ENCODE measurements around the gene SYCN. TPM values are rescaled to one million over a fixed set of nuclear protein-coding genes. Genes with fewer than 3 reads are reported as not detected.
"Not testable (repeated sequence)": the region's sequence is repeated elsewhere in the genome, so short reads cannot be mapped to it uniquely, and the experiment has no call there.

Gene SYCN
- total RNA-seq, 4 donors from 2014 or later: not detected

- intact Hi-C loops (cut with DNase I; ENCODE audit: low total_unique reads): no loop called here
- DNase-seq (ENCODE audit: low spot score in 2 of 2): no peak
- WGBS, 2 donors: 70 to 74% methylated on average over 9 to 13 of the region's 13 CpGs
- no peak within 1 kb of the TSS for H3K4me3 ChIP-seq (ENCODE audit: low read depth, poor library complexity, severe bottlenecking)
- TF ChIP-seq CTCF (IDR thresholded peaks at IDR 0.05): no peak
- TF ChIP-seq POLR2A (IDR thresholded peaks at IDR 0.05): no peak
These were observed 44.7 kb upstream of the SYCN start, which contains the start of gene IFNL4 for GRCh38 chr19:39248806-39249205. IFNL4 (minus strand) TSS chr19:39248856.

- TF ChIP-seq CTCF (IDR thresholded peaks at IDR 0.05): no peak
- no peak for TF ChIP-seq POLR2A (IDR thresholded peaks at IDR 0.05)
- 30 to 31% methylated on average over 8 to 31 of the region's 92 CpGs for WGBS, 2 donors
- DNase-seq (ENCODE audit: low spot score in 2 of 2): no peak
- intact Hi-C loops (cut with DNase I; ENCODE audit: low total_unique reads): no loop called here
- no peak overlapping the region for H3K4me3 ChIP-seq (ENCODE audit: low read depth, poor library complexity, severe bottlenecking)
These were observed 43.9 kb upstream of the SYCN start for GRCh38 chr19:39247701-39248664.

- DNase-seq (ENCODE audit: low spot score in 2 of 2): no peak
- WGBS, 2 donors: 10 to 33% methylated on average over 21 to 39 of the region's 42 CpGs
- intact Hi-C loops (cut with DNase I; ENCODE audit: low total_unique reads): no loop called here
These were observed 43.0 kb upstream of the SYCN start for GRCh38 chr19:39246951-39247669.

GRCh38 chr19:39245166-39245565, 41.1 kb upstream of the SYCN start:
- DNase-seq (ENCODE audit: low spot score in 2 of 2); H3K4me3 ChIP-seq (ENCODE audit: low read depth, poor library complexity, severe bottlenecking); intact Hi-C loops (cut with DNase I; ENCODE audit: low total_unique reads): not testable (repeated sequence)
- no CpG with 5 or more reads among the region's 1 CpG for WGBS, 2 donors

More at GRCh38 chr19:39246951-39247669, 43.0 kb upstream of the SYCN start:
- TF ChIP-seq POLR2A (IDR thresholded peaks at IDR 0.05) (no peak), CTCF (IDR thresholded peaks at IDR 0.05) (no peak)
- H3K4me3 ChIP-seq (ENCODE audit: low read depth, poor library complexity, severe bottlenecking): no peak overlapping the region

- intact Hi-C loops (cut with DNase I; ENCODE audit: low total_unique reads); DNase-seq (ENCODE audit: low spot score in 2 of 2); H3K4me3 ChIP-seq (ENCODE audit: low read depth, poor library complexity, severe bottlenecking): not testable (repeated sequence)
- 84 to 86% methylated on average over 10 to 12 of the region's 12 CpGs for WGBS, 2 donors
These were observed 40.5 kb upstream of the SYCN start, which contains the start of gene IFNL3 for GRCh38 chr19:39244410-39245100. IFNL3 (minus strand) TSS chr19:39245006; CDS start chr19:39244967, 39 bp downstream.

- 74 to 91% methylated on average over 5 to 7 of the region's 13 CpGs for WGBS, 2 donors
- H3K4me3 ChIP-seq (ENCODE audit: low read depth, poor library complexity, severe bottlenecking); DNase-seq (ENCODE audit: low spot score in 2 of 2); intact Hi-C loops (cut with DNase I; ENCODE audit: low total_unique reads): not testable (repeated sequence)
These were observed 39.7 kb upstream of the SYCN start for GRCh38 chr19:39243741-39244140.

- intact Hi-C loops (cut with DNase I; ENCODE audit: low total_unique reads): no loop called here
- TF ChIP-seq POLR2A (IDR thresholded peaks at IDR 0.05) (no peak), CTCF (IDR thresholded peaks at IDR 0.05) (no peak)
These were observed 36.4 kb upstream of the SYCN start for GRCh38 chr19:39240421-39240820.

More at GRCh38 chr19:39240421-39240820, 36.4 kb upstream of the SYCN start:
- no peak overlapping the region for H3K4me3 ChIP-seq (ENCODE audit: low read depth, poor library complexity, severe bottlenecking)
- WGBS, 2 donors: 89 to 94% methylated on average over 7 of the region's 7 CpGs
- no peak for DNase-seq (ENCODE audit: low spot score in 2 of 2)

All from lower leg skin (tissue), 4 donors.